HG02571 (cell line): ENCODE results near the gene MRPL18.
"Not testable (repeated sequence)": the region's sequence is repeated elsewhere in the genome, so short reads cannot be mapped to it uniquely, and the experiment has no call there.

Experiments used
- ATAC-seq: cut with Tn5 transposase; IDR thresholded peaks from one replicate; pipeline ENCODE4 v1.9.1; 2021; ENCODE audit warnings: mild to moderate bottlenecking, moderate library complexity; ENCODE audit not compliant: unreplicated experiment

The MRPL18 gene

DNA sequence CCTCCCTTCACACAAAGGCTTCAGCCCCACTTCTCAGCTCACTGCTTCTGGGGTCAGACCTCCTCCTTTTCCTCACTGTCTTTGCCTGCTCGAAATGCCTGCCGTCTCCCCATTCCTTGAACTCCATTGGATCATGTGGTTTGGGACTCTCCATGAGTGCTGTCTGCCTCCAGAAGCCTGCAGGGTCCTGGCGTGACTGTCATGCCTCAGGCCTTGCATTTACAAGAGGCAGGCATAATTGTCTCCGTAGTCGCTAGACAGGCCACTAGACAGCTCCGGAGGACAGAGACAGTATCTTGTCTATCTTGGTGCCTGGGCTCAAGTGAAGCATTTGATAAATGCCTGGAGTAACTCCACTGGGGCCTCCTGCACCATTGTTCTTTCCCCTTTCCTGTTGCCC lies 25.1 kb downstream of the MRPL18 start:
- no peak for ATAC-seq

DNA sequence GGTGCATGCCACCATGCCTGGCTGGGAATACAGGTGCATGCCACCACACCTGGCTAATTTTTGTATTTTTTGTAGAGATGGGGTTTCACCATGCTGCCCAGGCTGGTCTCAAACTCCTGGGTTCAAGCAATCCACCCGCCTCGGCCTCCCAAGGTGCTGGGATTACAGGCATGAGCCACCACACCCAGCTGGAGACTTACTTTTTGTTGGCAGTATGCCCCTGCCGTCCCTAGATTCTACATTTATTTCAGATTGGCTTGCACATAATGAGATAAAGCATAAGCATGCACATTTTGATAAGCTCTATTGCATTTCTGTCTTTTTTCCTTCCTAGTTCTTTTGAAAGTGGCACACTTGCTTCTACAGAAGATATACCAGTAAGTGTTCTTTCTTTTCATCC lies 26.5 kb downstream of the MRPL18 start:
- ATAC-seq, result not testable (repeated sequence)

DNA sequence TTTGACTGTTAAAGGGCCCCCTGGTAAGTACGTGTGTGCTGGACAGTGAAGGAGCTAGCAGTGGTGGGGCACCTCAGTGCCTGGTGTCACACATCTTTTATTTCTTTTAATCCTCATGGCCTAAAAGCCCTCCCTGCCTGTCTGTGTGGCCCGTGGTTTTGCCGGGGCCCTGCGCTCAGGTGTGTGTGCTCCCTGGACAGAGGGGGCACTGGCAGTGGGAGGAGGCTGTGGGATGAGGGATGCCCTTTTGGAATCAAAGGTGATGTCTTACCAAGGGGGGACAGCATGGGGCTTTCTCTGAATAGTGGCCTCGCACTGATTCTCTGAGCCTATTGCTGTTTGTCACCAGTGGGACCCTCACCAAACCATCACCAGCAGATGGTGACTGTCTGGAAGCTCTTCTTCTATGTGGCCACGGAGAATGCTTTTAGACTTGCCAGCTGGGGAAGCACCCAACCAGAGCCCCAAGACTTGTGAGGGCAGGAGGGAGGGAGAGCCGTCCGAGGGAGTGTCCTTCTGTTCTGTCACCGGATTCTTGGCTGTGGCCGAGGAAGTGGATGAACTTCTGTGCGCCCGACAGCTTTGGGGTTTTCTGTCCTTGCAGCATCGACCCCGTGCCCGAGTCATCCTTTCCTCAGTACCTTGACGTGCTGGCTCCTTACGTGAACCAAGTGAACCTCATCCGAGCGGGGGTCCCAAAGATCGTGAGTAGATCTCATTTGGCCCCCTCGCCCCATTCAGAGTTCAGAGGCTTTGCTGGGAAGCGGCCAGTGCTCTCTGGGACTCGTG lies 27.9 kb downstream of the MRPL18 start:
- no peak for ATAC-seq

DNA sequence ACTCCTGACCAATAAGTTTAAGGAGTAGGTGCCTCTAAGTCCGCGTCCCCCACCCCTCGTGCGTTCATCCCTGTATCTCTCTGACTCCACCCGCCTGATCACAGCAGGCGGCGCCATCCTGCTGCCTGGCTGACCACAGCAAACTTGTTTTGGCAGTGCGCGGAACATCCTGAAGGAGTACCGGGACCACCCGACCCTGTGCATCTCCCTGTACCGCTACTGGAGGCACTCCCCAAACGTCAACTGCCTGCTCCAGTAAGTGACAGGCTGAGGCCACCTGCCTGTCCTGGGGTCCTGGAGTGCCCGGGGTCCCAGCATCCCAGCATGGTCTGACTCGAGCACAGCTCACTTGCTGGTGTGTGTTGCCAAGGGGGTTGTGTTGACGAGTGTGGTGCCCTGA lies 28.8 kb downstream of the MRPL18 start:
- ATAC-seq, result no peak

DNA sequence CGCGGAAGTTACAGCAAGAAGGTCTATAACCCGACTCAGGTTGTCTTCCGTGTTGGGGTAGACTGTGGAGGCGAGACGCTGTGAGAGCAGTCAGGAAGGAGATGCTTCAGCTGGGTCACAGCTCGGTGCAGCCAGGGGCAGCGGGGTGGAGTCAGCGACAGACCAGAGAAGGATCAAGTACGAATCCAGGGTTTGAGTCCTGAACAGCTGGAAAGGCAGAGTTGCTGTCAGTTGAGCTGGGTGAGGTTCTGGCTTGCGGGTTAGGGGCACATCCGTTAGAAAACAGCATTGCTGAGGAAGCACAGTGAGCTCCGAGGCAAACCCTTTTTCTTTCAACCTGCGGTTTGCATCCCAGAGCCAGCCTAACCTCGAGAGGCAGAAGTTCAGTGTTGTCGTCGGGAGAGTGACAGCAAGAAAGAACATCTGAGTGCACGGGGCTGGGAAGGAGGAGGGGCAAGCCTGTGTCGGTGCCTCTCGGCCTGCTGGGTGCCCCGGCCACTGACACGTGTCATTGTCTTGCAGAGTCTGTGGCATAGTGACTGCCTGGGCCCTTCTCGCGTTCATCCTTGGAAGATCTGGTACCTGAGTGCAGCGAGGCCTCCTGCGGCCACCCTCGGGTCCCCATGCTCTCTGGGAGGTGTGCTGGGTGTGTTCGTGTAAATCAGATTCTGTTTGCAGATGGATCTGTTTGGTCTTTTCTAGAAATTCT lies 29.8 kb downstream of the MRPL18 start:
- no peak for ATAC-seq

DNA sequence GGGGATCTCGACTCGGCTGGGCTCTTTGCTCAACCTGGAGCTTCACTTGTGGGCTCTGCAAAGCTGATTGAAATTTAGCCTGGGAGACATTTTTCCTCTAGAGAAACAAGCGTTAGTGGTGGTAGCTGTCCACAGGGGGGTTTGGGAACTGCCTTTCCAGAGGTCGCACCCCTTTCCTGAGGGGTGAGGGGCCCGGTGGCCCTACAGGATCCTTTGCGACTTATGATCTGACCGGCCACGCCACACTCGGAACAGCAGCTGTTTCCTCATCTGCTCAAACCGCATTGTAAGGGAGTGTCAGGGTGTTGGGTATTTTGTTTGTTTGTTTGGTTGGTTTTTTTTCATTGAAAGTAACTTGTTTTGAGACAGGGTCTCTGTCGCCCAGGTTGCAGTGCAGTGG lies 30.9 kb downstream of the MRPL18 start:
- no peak for ATAC-seq

DNA sequence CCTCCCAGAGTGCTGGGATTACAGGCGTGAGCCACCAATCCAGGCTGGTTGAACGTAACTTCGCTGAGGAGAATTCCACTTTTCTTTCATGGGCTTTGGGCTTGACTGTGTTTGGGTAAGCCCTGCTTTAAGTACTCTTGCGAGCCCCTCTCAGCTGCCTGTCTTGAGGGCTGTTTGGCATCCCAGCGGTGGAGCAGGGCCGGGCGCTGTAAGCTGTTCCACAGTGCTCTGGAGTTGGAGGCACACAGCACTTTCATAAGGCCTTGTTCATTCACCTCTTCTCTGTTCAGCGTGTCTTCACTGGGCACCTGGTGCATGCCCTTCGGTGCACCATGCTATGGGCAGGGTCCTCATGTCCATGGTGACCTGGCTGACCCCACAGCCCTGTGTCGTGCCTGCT lies 31.5 kb downstream of the MRPL18 start:
- ATAC-seq, result no peak

DNA sequence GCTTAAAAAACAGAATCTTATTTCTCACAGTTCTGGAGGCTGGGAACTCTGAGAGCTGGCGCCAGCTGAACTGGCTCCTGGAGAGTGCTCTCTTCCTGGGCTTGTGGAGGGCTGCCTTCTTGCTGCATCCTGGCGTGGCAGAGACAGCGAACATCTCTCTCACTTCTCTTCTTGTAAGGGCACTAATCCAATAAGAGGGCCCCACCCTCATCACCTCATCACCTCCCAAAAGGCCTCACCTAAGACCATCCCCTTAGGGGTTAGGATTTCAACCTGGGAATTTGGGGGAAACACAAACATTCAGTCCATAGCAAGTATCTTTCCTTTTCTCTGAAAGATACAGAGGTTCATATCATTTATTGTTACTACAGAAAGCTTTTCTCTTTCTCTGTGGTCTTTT lies 33.7 kb downstream of the MRPL18 start:
- ATAC-seq, result no peak

DNA sequence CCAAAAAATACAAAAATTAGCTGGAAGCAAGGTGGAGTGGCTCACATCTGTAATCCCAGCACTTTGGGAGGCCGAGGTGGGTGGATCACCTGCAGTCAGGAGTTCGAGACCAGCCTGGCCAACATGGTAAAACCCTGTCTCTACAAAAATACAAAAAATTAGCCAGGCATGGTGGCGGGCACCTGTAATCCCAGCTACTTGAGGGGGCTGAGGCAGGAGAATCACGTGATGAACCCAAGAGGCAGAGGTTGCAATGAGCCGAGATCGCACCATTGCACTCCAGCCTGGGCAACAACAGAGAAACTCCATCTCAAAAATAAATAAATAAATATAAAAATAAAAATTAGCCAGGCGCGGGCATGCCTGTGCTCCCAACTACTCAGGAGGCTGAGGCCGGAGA lies 34.4 kb downstream of the MRPL18 start:
- ATAC-seq, result not testable (repeated sequence)

DNA sequence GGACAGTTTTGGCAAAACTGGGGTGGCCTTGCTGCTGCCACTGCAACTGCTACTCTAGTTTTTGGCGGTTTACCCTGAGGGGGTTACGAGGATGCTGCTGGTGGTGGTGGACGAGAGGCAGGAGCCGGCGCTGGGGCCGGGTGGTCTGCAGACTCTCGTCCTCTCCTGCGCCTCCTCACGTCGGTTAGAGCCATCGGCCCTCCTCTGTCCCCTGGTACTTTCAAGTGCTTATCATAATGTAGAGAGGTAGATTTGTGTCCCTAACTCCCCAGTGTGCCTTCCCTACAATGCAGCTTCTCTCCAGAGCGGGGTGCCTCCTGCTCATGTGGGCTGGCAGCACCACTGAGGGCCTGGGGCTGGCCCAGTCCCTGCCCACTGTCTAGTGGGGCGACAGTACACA lies 35.7 kb downstream of the MRPL18 start:
- no peak for ATAC-seq

DNA sequence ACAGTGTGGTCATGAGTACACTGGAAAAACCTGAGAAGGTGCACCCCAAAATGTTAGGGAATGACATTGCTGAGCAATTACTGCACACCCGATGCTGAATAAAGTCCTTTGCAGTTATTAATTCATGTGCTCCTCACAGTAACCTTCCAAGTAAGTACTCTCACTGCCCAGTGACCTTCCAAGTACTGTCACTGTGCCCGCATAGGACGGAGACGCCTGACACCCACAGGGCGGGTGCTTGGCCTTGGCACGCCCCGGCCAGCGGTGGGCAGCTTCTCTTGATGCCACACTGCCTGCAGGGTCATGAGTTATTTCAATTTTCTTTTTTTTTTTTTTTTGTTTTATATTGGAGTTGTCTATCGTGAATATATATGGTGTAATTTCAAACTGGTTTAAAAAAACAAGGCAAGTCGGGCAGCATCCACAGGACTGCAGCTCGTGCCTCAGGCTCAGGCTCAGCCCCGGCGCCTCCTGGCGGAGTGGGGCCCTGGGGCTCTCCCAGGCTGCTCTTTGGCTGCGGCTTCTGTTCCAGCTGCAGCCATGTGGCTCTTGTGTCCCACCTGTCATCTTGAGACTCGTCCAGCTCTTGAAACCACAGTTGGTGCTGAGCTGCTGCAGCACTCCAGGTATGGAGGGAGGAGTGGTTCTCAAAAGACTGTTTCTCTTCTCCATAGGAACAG lies 36.8 kb downstream of the MRPL18 start:
- ATAC-seq, result no peak

DNA sequence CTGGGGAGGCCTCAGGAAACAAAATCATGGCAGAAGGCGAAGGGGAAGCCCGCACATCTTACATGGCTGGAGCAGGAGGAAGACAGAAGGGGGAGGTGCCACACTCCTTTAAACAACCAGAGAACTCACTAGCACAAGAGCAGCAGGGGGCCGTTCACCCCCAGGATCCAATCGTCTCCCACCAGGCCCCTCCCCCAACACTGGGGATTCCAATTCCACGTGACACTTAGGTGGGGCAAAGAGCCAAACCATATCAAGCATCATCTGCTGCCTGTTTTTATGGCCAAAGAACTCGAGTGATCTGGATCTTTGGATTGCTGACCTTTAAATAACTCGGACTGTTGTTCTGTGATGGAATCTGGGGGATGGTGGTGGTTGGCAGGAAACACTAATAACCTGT lies 37.8 kb downstream of the MRPL18 start:
- ATAC-seq, result no peak

DNA sequence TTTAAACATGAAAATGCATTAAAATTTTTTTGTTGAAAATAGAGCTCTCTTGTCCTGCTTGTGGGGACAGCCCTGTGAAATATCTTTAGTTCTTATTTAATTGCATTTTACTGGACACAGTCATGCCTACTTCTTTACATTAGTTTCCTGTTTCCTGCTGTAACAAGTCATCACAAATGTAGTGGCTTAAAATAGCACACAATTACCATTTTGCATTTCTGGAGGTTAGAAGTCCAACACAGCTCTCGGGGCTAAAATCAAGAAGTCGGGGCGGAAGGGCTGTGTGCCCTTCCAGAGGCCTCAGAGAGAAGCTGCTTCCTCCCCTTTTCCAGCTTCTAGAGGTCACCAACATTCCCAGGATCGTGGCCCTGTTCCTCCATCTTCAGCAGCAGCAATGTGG lies 39.3 kb downstream of the MRPL18 start:
- ATAC-seq, result no peak

DNA sequence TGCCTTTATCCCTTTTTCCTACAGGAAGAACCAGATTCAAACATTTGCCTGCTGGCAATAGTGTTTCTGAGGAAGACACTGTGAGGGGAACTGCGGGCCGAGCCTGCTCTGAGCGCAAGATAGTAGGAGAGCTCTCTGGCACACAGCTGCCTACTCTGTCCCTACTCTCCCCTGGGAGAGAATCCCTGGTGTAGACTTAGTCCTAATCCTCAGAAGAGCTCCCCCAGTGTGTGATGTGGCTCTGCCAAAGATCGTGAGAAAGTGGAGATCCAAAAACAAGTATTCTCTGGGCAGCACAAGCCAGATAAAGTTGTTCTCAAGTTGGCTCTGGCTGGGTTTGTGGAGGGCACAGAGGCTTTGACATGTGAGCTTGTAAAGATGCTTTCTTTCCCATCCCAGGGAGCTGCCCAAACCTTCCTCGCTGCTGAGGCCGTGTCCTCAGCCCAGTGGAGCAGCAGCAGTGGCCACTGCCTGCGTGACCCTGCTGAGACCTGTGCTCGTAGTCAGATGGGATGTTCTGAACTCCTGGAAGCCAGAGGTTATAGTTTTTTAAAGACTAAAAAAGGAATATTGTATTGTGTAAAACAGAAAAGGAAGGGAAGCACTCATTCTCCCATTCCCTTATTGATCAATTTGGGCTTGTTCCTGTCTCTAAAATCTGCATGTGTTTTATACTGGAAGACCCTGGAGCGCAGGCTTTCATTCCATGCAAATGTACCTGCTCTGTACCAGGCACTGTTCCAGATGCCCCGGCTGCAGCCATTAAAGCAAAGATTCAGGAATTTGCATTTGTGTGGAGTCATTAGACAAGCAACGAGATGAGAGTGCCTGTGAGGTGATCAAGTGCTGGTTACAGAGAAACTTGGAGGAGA lies 40.5 kb downstream of the MRPL18 start:
- no peak for ATAC-seq

DNA sequence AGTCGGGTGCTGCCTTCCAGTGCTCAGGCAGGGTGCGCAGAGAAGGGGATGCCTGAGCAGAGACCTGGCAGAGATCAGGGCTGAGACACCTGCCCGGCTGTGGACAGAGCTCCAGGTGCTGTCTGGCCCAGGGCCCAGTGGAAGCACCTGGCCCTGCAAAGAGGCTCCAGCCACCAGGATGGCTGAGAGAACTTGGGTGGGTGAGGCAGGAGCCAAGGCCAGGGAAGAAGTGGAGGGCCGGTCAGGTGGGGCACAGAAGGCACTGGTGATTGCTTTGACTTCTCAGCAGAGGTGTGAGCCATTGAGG lies 41.1 kb downstream of the MRPL18 start:
- ATAC-seq, result no peak

DNA sequence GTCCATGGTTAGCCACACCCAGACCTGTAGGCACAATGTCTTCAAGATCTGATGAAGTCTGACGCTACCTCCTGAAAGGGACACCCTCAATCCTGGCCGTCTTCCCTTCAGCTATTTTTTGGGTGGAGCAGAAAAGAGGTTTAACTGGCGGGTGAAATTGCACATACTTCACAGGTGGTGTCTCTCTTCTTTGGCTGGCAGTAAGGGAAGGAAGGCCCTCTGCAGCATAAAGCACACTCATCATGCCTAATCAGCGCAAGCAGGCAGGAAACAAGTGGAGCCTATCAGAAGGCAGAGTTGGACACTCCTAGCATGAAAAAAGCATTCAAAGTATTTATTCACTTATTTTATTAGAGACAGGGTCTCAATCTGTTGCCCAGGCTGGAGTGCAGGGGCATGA lies 42.7 kb downstream of the MRPL18 start:
- no peak for ATAC-seq

DNA sequence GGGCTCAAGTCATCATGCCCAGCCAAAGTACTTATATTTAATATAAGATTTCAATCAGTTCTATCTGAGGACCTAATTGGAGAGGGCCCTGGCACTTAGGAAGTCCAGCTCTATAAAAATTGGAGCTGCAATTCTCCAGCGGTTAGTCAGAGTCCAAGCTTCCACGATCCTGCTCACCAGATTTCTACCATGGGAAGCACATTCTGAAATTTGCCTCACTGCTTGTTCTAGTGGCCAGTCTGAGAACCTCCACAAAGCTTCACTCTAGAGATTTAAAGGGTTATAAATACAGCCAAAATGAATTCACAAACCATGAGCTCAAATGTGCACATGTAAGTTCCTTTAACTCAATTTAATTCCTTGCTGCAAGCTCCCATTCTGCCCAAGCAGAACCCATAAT lies 43.3 kb downstream of the MRPL18 start:
- no peak for ATAC-seq

DNA sequence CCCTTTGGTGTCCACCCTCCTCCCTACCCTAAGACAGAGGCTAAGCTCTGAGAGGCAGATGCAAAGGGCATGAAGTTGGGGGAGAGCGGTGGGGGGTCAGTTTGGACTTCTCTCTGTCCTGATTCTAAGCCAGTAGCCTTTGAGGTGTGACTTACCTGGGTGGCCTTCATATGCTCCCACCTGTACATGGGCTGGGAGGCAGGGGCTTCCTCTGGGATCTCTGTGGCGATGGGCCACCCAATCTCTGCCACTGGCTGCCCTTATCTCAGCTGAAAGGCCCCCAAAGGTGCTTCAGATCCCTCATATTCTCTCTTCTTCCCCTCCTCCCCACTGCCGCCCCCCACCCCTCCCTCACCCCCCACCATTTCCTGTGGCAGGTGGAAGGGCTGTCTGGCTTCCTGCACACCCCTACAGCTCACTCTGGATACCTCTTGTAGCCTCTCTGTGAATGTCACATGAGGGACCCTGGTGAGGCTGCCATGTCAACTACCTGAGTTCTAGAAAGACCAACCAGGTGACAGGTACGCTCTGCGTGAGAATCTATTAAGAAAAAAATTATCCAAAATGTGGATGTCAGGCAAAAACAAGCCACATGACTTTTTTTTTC lies 43.8 kb downstream of the MRPL18 start:
- ATAC-seq, result no peak

DNA sequence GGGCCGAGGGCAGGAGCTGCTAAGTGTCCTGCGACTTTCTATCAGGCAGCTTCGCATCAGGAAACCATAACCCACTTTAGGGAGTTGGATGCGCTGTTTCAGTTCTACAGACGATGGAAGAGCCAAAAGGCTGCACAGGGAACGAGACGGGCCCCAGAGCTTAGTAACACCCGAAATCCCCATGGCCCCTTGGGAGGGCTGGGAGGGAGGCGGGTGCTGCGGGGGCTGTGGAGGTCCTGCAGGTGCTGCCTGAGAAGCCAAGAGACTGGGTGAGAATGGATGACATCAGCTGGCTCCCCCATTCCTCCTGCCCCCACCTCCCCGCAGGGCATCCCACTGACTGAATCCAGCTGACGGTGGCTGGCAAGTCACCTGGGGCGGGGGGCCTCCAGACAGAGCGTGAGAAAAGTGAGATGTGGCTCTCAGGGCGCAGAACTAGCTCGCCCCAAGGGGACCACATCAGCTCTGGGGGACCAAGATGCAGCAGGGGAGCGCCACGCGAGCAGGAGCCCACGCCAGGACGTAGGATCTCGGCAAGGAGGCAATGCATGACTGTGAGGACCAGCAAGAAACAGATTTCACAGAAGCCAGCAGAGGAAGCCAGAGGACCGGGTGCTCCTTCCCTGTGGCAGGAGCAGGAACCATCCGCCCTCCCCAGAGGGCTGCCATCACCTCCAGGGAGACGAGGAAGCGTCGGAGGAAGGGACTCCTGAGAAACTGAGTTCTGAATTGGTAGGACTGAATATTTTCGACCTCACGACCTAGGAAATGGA lies 46.6 kb downstream of the MRPL18 start:
- ATAC-seq, result no peak

DNA sequence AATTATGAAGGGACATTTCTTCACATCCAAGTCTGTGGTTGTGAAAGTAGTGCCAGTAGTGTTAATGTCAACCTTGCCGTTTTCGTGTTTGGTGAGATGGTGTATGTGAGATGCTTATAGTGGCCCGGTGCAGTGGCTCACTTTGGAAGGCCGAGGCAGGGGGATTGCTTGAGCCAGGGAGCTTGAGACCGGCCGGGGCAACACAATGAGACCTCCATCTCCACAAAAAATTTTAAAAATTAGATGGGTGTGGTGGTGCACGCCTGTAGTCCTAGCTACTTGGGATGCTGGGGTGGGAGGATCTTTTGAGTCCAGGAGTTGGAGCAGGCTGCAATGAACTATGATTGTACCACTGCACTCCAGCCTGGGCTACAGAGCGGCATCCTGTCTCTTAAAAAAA lies 47.2 kb downstream of the MRPL18 start:
- ATAC-seq, result no peak
